Hematopoietic multipotent progenitor cell (in vitro differentiated cells): Measurements from ENCODE around the gene EXT2. TPM values are rescaled to one million over a fixed set of nuclear protein-coding genes. Genes with fewer than 3 reads are reported as not detected.

ENCODE experiments used
- DNase-seq, 3 donors: peaks; one replicate each; pipeline ENCODE4 v3.0.0-alpha.2; 2011 to 2015; ENCODE audit warnings: low read depth in 2 of 3, low spot score in 2 of 3
- total RNA-seq: library from RNA; depleted of rRNA; stranded (reverse); fragments of >200 nt; gene quantifications from one replicate; pipeline ENCODE4 v1.2.3, GENCODE V29; 2012

EXT2 gene
- total RNA-seq: 65.2 TPM

- peak; percentile 75 to 83 (median 80) for DNase-seq
These were observed at the start of gene EXT2 for GRCh38 chr11:44095506-44096359. TSS of gene EXT2 (plus strand) at chr11:44095678. CDS start at chr11:44107713, 12,035 bp downstream.

- no peak for DNase-seq
These were observed 49.3 kb upstream of the EXT2 start for GRCh38 chr11:44046182-44046581.

- no peak for DNase-seq
These were observed 48.2 kb upstream of the EXT2 start for GRCh38 chr11:44047298-44047697.

GRCh38 chr11:44047931-44048431, 47.5 kb upstream of the EXT2 start, which contains the start of gene ACCSL:
TSS of gene ACCSL (plus strand) at chr11:44047981. CDS start at chr11:44048037, 56 bp downstream.
- no peak for DNase-seq

- no peak for DNase-seq
These were observed 45.6 kb upstream of the EXT2 start for GRCh38 chr11:44049832-44050231.

GRCh38 chr11:44051171-44051570, 44.3 kb upstream of the EXT2 start:
- DNase-seq: no peak

- no peak for DNase-seq
These were observed 38.1 kb upstream of the EXT2 start for GRCh38 chr11:44057340-44057739.

- DNase-seq: no peak
These were observed 37.2 kb upstream of the EXT2 start for GRCh38 chr11:44058275-44058674.

- DNase-seq: no peak
These were observed 30.3 kb upstream of the EXT2 start for GRCh38 chr11:44065161-44065661.

GRCh38 chr11:44065841-44066731, 29.4 kb upstream of the EXT2 start, which contains the start of gene ACCS:
TSS of gene ACCS (plus strand) at chr11:44066270. CDS start at chr11:44067628, 1,358 bp downstream.
- DNase-seq: peak; percentile 73 to 97 (median 96)

GRCh38 chr11:44066732-44067141, 28.7 kb upstream of the EXT2 start:
- peak in 1 of 3 donors; percentile 18 for DNase-seq

GRCh38 chr11:44067266-44067665, 28.2 kb upstream of the EXT2 start:
- DNase-seq: peak in 2 of 3 donors; percentile 35 to 64

- DNase-seq: no peak
These were observed 27.3 kb upstream of the EXT2 start for GRCh38 chr11:44068180-44068579.

GRCh38 chr11:44071157-44071556, 24.3 kb upstream of the EXT2 start:
- no peak for DNase-seq

GRCh38 chr11:44072757-44073658, 22.5 kb upstream of the EXT2 start:
- no peak for DNase-seq

- DNase-seq: no peak
These were observed 16.7 kb upstream of the EXT2 start for GRCh38 chr11:44078794-44079193.

GRCh38 chr11:44079376-44079775, 16.1 kb upstream of the EXT2 start:
- DNase-seq: no peak

- no peak for DNase-seq
These were observed 14.5 kb upstream of the EXT2 start for GRCh38 chr11:44080951-44081350.

- no peak for DNase-seq
These were observed 12.8 kb upstream of the EXT2 start for GRCh38 chr11:44082645-44083044.

- DNase-seq: no peak
These were observed 12.0 kb upstream of the EXT2 start for GRCh38 chr11:44083433-44083832.
